Measurements from ENCODE around the gene SYNE4. TPM values are rescaled to one million over a fixed set of nuclear protein-coding genes. Genes with fewer than 3 reads are reported as not detected.

SYNE4 gene
- total and polyA plus RNA-seq, 2 of the 13 experiments (the other 11 are each of a cell fraction or from before 2014, with no cell fraction given): 13.7 to 23.0 TPM

GRCh38 chr19:35975608-35976214 is 32.9 kb downstream of the SYNE4 start (continued):
- 0 out of 2 replicates have a peak, but pooled peaks have one; percentile 35 for TF ChIP-seq RXRB (CRISPR knock-in tag; IDR thresholded peaks at IDR 0.05; ENCODE audit: borderline replicate concordance)
- TF ChIP-seq ELF3 (CRISPR knock-in tag; IDR thresholded peaks at IDR 0.05): 0 out of 2 replicates have a peak, but pooled peaks have one; percentile 16
- peak; percentile 95 for TF ChIP-seq MIER2 (CRISPR knock-in tag; IDR thresholded peaks at IDR 0.05)
- 0 out of 2 replicates have a peak, but pooled peaks have one; percentile 44 for TF ChIP-seq KDM4B (CRISPR knock-in tag; IDR thresholded peaks at IDR 0.05)
- peak; percentile 50 for TF ChIP-seq TFE3 (CRISPR knock-in tag; IDR thresholded peaks at IDR 0.05)
- no peak for TF ChIP-seq YEATS2 (CRISPR knock-in tag; IDR thresholded peaks at IDR 0.05; ENCODE audit: borderline replicate concordance)
- TF ChIP-seq RARA (CRISPR knock-in tag; IDR thresholded peaks at IDR 0.05): 0 out of 2 replicates have a peak, but pooled peaks have one; percentile 24
- peak; percentile 41; the same call in 1 of the 2 replicates for TF ChIP-seq MXD3 (CRISPR knock-in tag; IDR thresholded peaks at IDR 0.05)
- no peak for TF ChIP-seq ZNF564 (CRISPR knock-in tag; IDR thresholded peaks at IDR 0.05)
- TF ChIP-seq, protein P1, sequence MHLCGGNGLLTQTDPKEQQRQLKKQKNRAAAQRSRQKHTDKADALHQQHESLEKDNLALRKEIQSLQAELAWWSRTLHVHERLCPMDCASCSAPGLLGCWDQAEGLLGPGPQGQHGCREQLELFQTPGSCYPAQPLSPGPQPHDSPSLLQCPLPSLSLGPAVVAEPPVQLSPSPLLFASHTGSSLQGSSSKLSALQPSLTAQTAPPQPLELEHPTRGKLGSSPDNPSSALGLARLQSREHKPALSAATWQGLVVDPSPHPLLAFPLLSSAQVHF (CRISPR knock-in tag; IDR thresholded peaks at IDR 0.05): 0 out of 2 replicates have a peak, but pooled peaks have one; percentile 41
- 0 out of 2 replicates have a peak, but pooled peaks have one; percentile 18 for TF ChIP-seq GATAD1 (CRISPR knock-in tag; IDR thresholded peaks at IDR 0.05)
- TF ChIP-seq ZNF883 (CRISPR knock-in tag; IDR thresholded peaks at IDR 0.05; ENCODE audit: not compliant biosample characterization): no peak
- TF ChIP-seq EHMT2 (IDR thresholded peaks at IDR 0.05; ENCODE audit: borderline replicate concordance, low read depth, low read length): peak; percentile 98
- no peak for TF ChIP-seq ZNF616 (CRISPR knock-in tag; IDR thresholded peaks at IDR 0.05; ENCODE audit: low read depth)
- TF ChIP-seq BORCS8-MEF2B (CRISPR knock-in tag; IDR thresholded peaks at IDR 0.05): peak; percentile 61; the same call in 1 of the 2 replicates
- no peak for TF ChIP-seq ZNF460 (CRISPR knock-in tag; IDR thresholded peaks at IDR 0.05; ENCODE audit: borderline replicate concordance)
- TF ChIP-seq WIZ (CRISPR knock-in tag; IDR thresholded peaks at IDR 0.05): peak; percentile 91; the same call in 1 of the 2 replicates
- peak; percentile 51; the same call in 1 of the 2 replicates for TF ChIP-seq ZFP37 (CRISPR knock-in tag; IDR thresholded peaks at IDR 0.05; ENCODE audit: borderline replicate concordance)
- peak; percentile 79; the same call in 1 of the 2 replicates for TF ChIP-seq KLF11 (CRISPR knock-in tag; IDR thresholded peaks at IDR 0.05)
- peak; percentile 67 for TF ChIP-seq TEAD3 (CRISPR knock-in tag; optimal IDR thresholded peaks at IDR 0.05; ENCODE audit: borderline replicate concordance)
- TF ChIP-seq FOSL2 (CRISPR knock-in tag; IDR thresholded peaks at IDR 0.05): 0 out of 2 replicates have a peak, but pooled peaks have one; percentile 16
- TF ChIP-seq ZBTB1 (CRISPR knock-in tag; IDR thresholded peaks at IDR 0.05; ENCODE audit: borderline replicate concordance): no peak
- no peak for TF ChIP-seq KDM3A (CRISPR knock-in tag; IDR thresholded peaks at IDR 0.05; ENCODE audit: low read depth)
- TF ChIP-seq, protein P2, sequence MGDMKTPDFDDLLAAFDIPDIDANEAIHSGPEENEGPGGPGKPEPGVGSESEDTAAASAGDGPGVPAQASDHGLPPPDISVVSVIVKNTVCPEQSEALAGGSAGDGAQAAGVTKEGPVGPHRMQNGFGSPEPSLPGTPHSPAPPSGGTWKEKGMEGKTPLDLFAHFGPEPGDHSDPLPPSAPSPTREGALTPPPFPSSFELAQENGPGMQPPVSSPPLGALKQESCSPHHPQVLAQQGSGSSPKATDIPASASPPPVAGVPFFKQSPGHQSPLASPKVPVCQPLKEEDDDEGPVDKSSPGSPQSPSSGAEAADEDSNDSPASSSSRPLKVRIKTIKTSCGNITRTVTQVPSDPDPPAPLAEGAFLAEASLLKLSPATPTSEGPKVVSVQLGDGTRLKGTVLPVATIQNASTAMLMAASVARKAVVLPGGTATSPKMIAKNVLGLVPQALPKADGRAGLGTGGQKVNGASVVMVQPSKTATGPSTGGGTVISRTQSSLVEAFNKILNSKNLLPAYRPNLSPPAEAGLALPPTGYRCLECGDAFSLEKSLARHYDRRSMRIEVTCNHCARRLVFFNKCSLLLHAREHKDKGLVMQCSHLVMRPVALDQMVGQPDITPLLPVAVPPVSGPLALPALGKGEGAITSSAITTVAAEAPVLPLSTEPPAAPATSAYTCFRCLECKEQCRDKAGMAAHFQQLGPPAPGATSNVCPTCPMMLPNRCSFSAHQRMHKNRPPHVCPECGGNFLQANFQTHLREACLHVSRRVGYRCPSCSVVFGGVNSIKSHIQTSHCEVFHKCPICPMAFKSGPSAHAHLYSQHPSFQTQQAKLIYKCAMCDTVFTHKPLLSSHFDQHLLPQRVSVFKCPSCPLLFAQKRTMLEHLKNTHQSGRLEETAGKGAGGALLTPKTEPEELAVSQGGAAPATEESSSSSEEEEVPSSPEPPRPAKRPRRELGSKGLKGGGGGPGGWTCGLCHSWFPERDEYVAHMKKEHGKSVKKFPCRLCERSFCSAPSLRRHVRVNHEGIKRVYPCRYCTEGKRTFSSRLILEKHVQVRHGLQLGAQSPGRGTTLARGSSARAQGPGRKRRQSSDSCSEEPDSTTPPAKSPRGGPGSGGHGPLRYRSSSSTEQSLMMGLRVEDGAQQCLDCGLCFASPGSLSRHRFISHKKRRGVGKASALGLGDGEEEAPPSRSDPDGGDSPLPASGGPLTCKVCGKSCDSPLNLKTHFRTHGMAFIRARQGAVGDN (CRISPR knock-in tag; IDR thresholded peaks at IDR 0.05): no peak

All from HepG2 (cell line).